Measurements from ENCODE around the gene TNP2.

TNP2 gene

DNA sequence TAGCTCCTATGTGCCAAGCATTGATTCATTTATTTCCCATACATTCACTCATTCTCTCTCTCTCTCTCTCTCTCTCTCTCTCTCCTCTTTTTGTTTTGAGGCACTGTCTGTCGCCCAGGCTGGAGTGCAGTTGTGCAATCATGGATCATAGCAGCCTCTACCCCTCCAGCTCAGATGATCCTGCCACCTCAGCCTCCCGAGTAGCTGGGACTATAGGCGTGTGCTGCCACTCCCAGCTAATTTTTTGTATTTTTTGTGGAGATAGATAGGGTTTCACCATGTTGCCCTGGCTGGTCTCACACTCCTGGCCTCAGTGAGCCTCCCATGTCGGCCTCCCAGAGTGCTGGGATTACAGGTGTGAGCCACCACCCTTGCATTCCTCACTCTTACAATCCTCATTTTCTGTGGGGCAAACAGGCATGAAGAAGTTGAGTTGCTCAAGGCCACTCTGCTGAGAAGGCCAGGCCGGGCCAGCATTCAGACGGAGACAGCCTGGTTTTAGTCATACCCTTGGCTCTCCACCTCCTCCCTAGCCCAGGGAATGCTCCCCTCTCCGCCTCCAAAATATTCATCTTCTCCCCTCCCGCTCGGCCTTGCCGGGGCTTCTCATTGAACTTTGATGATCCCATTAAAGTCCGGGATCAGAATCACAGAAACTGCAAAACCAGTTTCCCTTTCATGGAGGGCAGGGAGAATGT lies 7.9 kb upstream of the TNP2 start:
- no peak for DNase-seq (ENCODE audit: low spot score)

GRCh38 chr16:11276143-11276895 lies 7.2 kb upstream of the TNP2 start, which contains the start of gene PRM2:
TSS of gene PRM2 (minus strand) at chr16:11276480. CDS start at chr16:11276370, 110 bp downstream.
- no peak for DNase-seq (ENCODE audit: low spot score)

DNA sequence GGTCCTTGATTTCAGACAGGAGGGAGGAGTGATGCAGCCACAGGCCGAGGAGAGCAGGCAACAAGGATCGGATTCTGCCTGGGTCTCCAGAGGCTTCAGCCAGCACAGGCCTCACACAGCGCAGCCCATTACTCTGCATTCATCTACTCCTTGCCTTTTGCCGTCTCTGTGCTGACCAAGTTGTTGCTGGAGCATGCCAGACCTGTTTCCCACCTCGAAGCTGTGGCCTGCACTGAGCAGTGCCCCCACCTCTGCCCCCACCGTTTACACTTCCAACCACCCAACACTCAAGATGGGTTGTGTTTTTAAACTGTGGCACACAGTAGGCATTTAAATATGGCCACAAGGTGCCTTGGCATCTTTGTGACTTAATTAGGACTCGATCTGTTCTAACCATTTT lies 5.8 kb upstream of the TNP2 start:
- DNase-seq (ENCODE audit: low spot score): no peak

- DNase-seq (ENCODE audit: low spot score): no peak
Measured at GRCh38 chr16:11273721-11274324, 4.7 kb upstream of the TNP2 start.

DNA sequence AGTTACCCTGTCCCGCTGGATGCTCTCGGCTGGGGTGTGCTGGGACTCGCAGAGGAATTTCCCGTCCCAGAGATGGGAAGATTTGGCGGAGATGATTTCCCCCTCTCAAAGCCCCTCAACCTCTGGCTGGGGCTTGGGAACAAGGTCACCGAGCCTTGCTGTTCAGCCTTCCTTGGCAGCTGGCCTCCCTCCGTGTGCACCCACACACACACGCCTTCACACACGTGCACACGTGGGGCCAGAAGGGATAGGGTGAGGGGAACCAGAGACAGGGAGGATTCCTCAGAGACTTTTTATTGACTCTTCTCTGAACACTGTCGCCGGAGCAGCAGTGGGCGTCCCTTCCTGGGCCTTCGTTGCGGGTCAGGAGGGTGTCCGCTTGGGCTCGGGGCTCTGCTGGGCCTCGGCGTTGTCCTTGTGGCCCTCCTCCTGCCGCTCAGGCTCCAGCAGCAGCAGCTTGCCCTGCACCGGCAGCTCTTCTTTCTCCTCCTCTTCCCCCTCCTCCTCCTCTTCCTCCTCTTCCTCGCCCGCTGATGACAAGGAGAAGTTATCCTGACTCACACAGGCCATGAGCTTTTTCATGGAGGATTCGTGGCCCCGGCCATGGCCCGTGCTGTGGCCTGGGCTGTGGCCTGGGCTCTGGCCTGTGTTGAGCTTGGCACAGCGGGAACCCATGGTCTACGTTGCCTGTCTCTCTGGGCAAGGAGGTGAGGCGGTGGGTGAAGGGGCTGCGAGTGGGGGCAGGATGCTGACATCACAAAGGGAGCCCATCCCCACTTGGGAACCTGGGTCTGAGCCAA lies 4.0 kb upstream of the TNP2 start, which contains the start of gene PRM3:
TSS of gene PRM3 (minus strand) at position 709 of the 800 bp plus-strand sequence. CDS start at position 675, 34 bp downstream.
- no peak for DNase-seq (ENCODE audit: low spot score)

DNA sequence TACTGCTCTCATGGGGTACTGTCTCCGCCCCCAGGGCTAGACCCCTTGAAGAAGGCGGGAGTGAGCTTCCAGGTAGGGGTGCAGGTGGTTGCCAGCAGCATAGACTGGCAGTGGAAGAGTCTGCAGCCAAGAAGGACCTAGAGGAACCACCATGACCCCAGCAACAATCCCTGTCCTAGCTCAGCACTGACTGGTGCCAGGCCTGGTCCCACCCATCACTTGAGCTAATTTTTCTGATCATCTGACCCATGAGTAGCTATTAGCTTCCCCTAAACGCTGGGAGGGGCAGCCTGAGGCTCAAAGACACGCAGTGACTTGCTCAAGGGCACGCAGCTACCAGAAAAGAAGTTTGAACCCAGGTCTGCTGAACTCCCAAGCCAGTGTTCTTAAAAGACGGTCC lies 3.4 kb upstream of the TNP2 start:
- no peak for DNase-seq (ENCODE audit: low spot score)

GRCh38 chr16:11271610-11272009 lies 2.5 kb upstream of the TNP2 start:
- DNase-seq (ENCODE audit: low spot score): no peak

GRCh38 chr16:11270602-11271162 lies 1.6 kb upstream of the TNP2 start:
- no peak for DNase-seq (ENCODE audit: low spot score)

- DNase-seq (ENCODE audit: low spot score): no peak
Measured at GRCh38 chr16:11265124-11265523, 4.0 kb downstream of the TNP2 start.

DNA sequence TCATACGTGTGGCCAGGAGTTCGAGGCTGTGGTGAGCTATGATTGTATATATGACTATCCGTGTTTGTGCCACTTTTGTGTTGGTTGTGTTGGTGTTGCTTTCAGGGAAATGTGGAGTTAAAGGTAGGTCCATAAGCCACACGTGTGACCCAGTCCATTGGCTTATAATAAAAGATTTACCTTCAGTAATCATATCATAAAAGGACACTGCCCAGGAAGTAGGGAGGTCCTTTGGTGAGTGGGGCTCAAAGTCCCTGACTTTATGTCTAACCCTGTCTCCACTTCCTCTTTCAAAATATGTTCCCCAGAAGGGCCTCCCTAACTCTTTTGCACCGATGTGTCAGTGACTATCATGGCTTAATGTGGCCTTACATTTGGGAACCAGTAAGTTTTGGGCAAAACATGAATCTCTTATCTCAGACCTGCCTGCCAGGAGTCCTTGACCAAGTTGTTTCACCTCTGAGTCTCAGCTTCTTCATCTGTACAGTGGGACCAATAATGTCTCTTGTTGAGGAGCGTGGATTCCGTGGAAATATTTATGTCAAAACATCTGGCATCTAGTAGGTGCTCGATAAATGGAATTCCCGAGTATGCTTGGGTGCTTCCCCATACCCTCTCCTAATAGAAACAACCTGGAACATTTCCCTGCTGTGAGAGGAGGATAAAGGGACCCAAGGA lies 4.8 kb downstream of the TNP2 start:
- DNase-seq (ENCODE audit: low spot score): no peak

DNA sequence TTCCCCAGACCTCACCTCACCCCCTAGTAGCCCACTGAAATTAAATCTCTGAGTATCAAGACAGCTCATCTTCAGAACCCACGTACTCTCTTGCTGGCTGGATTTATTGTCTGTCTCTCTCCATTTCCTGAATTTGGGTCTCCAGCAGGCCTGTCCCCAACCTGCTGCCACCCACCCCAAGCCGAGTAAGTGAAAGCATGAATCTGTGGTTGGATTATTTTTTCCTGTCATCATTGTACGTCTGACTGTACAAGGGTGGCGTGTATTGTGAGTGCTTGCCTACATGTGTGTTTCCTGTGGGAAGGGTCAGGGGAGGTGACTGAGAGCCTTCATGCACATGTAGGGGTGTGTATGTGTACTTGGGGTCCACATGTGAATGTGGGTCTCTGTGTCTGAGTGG lies 5.4 kb downstream of the TNP2 start:
- no peak for DNase-seq (ENCODE audit: low spot score)

- no peak for DNase-seq (ENCODE audit: low spot score)
Measured at GRCh38 chr16:11262915-11263314, 6.2 kb downstream of the TNP2 start.

DNA sequence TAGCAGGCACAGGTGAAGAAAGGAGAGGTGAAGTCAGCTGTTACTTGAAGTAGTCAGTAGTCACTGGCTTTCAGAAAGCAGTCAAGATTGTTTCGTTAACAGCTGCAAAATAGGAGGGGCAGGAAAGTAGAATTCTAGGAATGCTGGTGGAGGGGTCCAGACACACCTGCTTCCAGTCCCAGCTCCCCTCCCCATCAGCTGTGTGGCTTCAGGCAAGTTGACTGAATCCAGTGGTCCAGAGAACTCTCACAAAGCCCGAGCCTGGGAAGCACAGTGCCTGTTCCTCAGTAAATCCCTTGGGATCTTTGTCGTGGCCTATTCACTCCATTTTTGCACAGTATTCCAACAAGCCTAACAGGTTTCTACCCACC lies 8.5 kb downstream of the TNP2 start:
- no peak for DNase-seq (ENCODE audit: low spot score)

DNA sequence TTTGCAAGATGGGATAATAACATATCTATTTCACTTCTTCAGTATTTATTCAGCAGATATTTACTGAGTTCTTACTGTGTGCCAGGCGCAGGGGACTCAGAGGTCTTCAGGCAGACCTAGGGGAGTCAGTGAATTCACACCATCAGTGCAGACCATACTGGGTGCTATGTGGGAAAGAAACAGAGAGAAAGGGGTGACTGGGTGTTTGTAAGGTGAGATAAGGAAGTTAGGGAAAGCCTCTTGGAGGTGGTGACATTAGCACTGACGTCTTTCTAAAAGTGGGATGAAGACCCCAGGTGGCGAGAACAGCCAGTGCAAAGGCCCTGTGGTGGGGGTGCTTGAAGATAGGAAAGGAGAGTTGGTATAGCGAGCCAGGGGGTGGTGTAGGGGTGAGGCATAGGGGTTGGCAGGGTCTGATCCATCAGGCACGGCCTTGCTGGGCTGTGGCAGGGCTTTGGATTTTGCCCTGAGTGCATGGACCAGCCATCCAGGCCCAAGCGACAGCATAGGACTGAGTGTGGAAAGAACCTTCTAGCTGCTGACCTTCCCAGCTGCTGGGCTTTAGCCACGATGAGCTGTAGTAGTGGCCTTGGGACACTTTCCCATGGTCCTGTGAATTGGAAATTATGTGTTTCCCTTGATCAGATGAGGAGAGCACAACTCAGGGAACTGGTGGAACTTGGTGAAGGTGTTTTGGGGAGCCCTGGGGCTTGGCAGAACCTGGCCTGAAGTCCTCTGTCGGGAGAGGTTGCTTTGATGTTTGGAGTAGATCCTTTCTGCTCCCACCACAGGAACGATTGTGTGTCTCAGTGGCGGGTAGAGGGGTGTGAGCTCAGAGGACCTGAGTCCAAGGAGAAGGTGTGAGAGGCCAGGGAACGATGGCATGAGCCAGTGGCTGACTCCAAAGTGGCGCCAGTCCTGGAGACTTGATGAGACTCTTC lies 9.2 kb downstream of the TNP2 start:
- no peak for DNase-seq (ENCODE audit: low spot score)

GRCh38 chr16:11258553-11259492 lies 10.3 kb downstream of the TNP2 start:
- DNase-seq (ENCODE audit: low spot score): peak; percentile 49

- peak; percentile 90 for DNase-seq (ENCODE audit: low spot score)
Measured at GRCh38 chr16:11257131-11257938, 11.8 kb downstream of the TNP2 start.

GRCh38 chr16:11256661-11257130 lies 12.4 kb downstream of the TNP2 start:
- peak; percentile 76 for DNase-seq (ENCODE audit: low spot score)
